B cell (primary cell): ENCODE measurements around the gene FLNA.

Source experiments
- EZH2 ChIP-seq: IDR thresholded peaks from 2 replicates; pipeline ENCODE4 v1.6.1; 2012; ENCODE audit warnings: borderline replicate concordance, low read depth, mild to moderate bottlenecking, moderate library complexity, low read length; ENCODE audit not compliant: insufficient read depth, poor library complexity, severe bottlenecking
- TF ChIP-seq, protein P1 (sequence below): fragments of 200-600 bp; IDR thresholded peaks from one replicate; pipeline ENCODE4 v1.8.0; 2022; ENCODE audit warnings: antibody characterized with exemption, mild to moderate bottlenecking

DNA sequence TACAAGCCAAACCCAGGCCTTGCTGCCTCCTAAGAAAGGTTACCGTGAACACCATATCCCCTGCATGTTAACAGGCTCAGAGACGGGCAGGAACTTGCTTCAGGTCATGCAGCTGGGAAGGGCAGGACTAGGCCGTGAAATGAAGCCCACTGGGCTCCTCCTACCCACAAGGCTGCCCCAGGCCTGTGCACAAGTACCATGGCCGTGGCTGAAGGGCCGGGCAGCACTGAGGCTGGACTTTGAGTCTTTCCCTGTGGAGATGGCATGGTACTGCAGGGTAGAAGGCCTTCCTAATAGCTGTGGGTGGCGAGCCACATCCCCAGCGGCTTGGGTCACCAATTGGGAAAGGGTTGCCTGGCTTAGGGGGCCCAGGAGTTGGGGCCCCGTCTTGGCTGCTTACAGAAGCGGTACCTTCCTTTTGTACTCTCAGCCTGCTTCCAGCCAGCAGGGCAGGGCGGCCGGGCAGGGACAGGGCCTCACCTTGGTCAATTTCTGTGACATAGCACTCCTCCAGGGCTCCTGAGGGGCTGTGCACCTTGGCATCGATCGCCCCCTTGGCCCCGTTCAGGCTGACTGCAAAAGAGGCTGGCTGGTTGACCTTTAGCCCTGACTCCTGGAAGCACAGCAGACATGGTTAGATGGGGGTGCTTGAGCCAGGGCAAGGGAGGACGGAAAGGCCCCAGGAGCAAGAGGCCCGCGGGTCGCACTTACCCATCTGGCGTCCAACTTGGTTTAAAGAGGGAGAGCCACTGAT lies 23.8 kb downstream of the FLNA start:
- TF ChIP-seq, protein P1, sequence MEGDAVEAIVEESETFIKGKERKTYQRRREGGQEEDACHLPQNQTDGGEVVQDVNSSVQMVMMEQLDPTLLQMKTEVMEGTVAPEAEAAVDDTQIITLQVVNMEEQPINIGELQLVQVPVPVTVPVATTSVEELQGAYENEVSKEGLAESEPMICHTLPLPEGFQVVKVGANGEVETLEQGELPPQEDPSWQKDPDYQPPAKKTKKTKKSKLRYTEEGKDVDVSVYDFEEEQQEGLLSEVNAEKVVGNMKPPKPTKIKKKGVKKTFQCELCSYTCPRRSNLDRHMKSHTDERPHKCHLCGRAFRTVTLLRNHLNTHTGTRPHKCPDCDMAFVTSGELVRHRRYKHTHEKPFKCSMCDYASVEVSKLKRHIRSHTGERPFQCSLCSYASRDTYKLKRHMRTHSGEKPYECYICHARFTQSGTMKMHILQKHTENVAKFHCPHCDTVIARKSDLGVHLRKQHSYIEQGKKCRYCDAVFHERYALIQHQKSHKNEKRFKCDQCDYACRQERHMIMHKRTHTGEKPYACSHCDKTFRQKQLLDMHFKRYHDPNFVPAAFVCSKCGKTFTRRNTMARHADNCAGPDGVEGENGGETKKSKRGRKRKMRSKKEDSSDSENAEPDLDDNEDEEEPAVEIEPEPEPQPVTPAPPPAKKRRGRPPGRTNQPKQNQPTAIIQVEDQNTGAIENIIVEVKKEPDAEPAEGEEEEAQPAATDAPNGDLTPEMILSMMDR: no peak
- TF ChIP-seq EZH2: no peak
